Measurements from ENCODE around the gene PRM1. TPM values are rescaled to one million over a fixed set of nuclear protein-coding genes. Genes with fewer than 3 reads are reported as not detected.
A peak's percentile ranks its signal among the peaks of the same experiment; 100 is the strongest.

The PRM1 gene
- total and polyA plus RNA-seq, 8 donors: not detected

DNA sequence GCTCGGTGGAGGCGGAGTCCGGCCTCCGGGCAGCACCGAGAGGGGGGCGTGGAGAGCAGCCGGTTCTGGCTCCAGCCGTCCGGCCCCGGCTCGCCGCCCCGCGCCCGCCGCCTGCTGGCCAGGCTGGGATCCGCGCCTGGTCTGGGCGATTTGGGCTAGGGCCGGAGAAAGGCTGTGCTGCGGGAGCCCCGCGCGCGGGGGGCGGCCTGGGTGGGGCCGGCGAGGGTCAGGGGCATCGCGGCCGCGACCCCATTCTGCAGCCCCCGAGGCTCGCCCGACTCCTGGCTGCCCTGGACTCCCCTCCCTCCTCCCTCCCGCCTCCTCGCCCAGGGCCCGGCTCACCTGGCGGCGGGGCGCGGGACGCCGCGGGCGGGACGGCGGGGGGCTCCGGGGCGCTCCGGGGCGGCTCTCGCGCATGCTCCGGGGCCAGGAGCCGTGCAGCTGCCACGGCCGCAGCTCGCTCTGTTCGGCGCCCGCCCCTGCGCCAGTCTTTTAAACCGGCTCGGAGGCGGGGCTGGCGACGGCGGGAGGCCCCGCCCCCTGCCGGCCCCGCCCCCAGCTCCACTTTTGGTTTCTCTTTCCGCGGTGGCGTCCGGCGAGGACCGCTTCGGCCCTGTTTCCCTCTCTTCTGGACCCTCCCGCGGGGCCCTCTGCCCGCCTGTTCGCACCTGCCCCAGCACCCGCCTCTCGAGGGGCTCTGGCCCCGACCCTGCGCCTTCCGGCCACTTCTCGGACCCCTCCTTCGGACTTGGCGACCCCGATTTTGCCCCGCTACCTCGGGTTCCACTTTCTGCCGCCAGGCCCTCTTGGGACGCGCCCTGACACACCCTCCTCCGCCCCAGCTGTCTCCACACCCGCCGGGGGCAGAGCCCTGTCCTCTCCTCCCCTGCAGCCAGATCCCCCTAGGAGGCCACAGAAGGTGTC, 25.1 kb downstream of the PRM1 start, which contains the start of gene SOCS1:
Gene SOCS1, minus strand, starts transcription at position 468 of the 924 bp plus-strand sequence. CDS start 726 bp downstream, outside the sequence.
- peak; percentile 89 to 96 for DNase-seq
- TF ChIP-seq EP300 (IDR thresholded peaks at IDR 0.05): no peak
- TF ChIP-seq, protein P1, sequence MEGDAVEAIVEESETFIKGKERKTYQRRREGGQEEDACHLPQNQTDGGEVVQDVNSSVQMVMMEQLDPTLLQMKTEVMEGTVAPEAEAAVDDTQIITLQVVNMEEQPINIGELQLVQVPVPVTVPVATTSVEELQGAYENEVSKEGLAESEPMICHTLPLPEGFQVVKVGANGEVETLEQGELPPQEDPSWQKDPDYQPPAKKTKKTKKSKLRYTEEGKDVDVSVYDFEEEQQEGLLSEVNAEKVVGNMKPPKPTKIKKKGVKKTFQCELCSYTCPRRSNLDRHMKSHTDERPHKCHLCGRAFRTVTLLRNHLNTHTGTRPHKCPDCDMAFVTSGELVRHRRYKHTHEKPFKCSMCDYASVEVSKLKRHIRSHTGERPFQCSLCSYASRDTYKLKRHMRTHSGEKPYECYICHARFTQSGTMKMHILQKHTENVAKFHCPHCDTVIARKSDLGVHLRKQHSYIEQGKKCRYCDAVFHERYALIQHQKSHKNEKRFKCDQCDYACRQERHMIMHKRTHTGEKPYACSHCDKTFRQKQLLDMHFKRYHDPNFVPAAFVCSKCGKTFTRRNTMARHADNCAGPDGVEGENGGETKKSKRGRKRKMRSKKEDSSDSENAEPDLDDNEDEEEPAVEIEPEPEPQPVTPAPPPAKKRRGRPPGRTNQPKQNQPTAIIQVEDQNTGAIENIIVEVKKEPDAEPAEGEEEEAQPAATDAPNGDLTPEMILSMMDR (IDR thresholded peaks at IDR 0.05): peak in 5 of 7 experiments; percentile 55 to 96 (median 93)
- peak; percentile 56 to 97 (median 94) for TF ChIP-seq POLR2AphosphoS5 (IDR thresholded peaks at IDR 0.05)
- TF ChIP-seq POLR2A (IDR thresholded peaks at IDR 0.05): no peak
- no peaks in the 10 kb centered on the region for H3K27me3 ChIP-seq
- H3K36me3 ChIP-seq: peaks cover 0 to 24% (median 0%) of the 10 kb centered on the region in 4 donors
- peaks cover 31 to 57% (median 46%) of the 10 kb centered on the region in 4 donors for H3K4me1 ChIP-seq
- peak within 1 kb of the TSS; percentile 92 to 99 (median 98) for H3K27ac ChIP-seq
- H3K4me3 ChIP-seq: peak within 1 kb of the TSS; percentile 61 to 89 (median 75)
- intact Hi-C loops (cut with DNase I; ENCODE audit: low total_unique reads): loop anchor here (5.0 to 10.0 kb wide), 2 partner anchors 131 to 284 kb away; no protein-coding TSS in a partner anchor
- H3K9me3 ChIP-seq: no peaks in the 10 kb centered on the region
- 0 to 1% (median 0%) methylated on average over 29 to 99 of the region's 100 CpGs for WGBS, 5 donors

DNA sequence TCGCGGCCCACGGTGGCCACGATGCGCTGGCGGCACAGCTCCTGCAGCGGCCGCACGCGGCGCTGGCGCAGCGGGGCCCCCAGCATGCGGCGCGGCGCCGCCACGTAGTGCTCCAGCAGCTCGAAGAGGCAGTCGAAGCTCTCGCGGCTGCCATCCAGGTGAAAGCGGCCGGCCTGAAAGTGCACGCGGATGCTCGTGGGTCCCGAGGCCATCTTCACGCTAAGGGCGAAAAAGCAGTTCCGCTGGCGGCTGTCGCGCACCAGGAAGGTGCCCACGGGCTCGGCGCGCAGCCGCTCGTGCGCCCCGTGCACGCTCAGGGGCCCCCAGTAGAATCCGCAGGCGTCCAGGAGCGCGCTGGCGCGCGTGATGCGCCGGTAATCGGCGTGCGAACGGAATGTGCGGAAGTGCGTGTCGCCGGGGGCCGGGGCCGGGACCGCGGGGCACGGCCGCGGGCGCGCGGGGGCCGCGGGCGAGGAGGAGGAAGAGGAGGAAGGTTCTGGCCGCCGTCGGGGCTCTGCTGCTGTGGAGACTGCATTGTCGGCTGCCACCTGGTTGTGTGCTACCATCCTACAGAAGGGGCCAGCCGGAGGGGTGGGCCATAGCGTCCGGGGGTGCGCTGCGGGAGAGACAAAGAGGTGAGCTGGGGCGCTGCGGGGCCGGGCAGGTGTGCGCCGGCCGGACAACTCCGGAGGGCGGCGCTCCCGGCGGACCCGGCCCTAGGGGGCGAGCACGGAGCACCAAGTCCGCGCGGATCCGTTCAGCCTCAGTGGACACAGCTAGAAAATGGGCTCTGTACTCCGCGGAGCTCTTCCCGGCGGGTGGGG, 26.0 kb downstream of the PRM1 start:
- DNase-seq: peak; percentile 64 to 88
- TF ChIP-seq POLR2AphosphoS5 (IDR thresholded peaks at IDR 0.05) (no peak), EP300 (IDR thresholded peaks at IDR 0.05) (no peak)
- Histone ChIP-seq H3K27me3 (no peaks in the 10 kb centered on the region), H3K4me1 (peaks cover 31 to 57% (median 46%) of the 10 kb centered on the region in 4 donors), H3K4me3 (peak overlapping the region; percentile 61 to 89 (median 75)), H3K27ac (peak overlapping the region; percentile 92 to 99 (median 98)), H3K9me3 (no peaks in the 10 kb centered on the region), H3K36me3 (peaks cover 0 to 24% (median 0%) of the 10 kb centered on the region in 4 donors)
- intact Hi-C loops (cut with DNase I; ENCODE audit: low total_unique reads): loop anchor here (5.0 to 10.0 kb wide), 2 partner anchors 130 to 283 kb away; no protein-coding TSS in a partner anchor
- 0 to 2% (median 1%) methylated on average over 45 to 105 of the region's 105 CpGs for WGBS, 5 donors

DNA sequence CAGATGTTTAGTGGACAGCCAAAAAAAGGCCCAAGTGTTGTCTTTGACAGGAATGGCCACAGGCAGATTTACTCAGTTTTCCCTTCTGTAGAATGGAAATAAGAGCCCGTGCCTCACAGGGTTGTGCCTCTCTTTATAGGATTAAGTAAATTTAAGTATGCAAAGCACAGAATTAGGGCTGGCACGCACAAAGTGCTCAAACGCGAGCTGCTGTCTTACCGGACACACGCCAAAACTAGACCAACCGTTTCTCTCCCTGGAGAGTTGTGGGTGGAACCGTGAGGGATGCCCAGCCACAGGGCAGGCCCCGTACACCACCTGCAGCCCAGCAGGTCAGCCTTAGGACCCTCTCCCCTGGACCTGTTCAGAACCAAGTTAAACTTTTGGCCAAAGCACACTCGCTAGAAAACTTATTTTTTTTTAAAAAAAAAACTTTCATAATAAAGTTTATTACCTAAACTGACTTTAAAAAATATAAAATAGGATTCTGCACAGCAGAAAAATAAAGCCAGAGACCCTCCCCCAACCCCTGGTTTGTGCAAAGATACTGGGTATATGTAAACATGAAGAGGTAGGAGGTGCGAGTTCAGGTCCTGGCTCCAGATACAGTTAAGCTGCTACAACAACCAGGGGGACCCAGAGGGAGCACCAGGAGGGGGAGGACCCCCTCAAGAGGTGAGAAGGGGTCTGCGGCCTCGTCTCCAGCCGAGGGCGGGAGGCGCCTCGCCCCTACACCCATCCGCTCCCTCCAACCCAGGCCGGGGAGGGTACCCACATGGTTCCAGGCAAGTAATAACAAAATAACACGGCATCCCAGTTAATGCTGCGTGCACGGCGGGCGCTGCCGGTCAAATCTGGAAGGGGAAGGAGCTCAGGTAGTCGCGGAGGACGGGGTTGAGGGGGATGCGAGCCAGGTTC, 26.9 kb downstream of the PRM1 start:
- Histone ChIP-seq H3K4me1 (peaks cover 29 to 55% (median 44%) of the 10 kb centered on the region in 4 donors), H3K4me3 (peak overlapping the region; percentile 61 to 89 (median 75)), H3K27me3 (no peaks in the 10 kb centered on the region), H3K9me3 (no peaks in the 10 kb centered on the region), H3K27ac (peak overlapping the region; percentile 92 to 99 (median 98)), H3K36me3 (peaks cover 0 to 24% (median 0%) of the 10 kb centered on the region in 4 donors)
- no peak for DNase-seq
- intact Hi-C loops (cut with DNase I; ENCODE audit: low total_unique reads): loop anchor here (10.0 kb wide), 1 partner anchor 129 kb away; no protein-coding TSS in a partner anchor
- TF ChIP-seq, protein P1 (IDR thresholded peaks at IDR 0.05): peak in 1 of 7 experiments; percentile 13
- TF ChIP-seq POLR2A (IDR thresholded peaks at IDR 0.05): no peak
- 46 to 59% (median 53%) methylated on average over 28 to 29 of the region's 29 CpGs for WGBS, 5 donors
